Astrocyte (in vitro differentiated cells and primary cell): ENCODE measurements around the gene TULP4. TPM values are rescaled to one million over a fixed set of nuclear protein-coding genes. Genes with fewer than 3 reads are reported as not detected.
"Not testable (repeated sequence)": the region's sequence is repeated elsewhere in the genome, so short reads cannot be mapped to it uniquely, and the experiment has no call there.

Experiments used
- DNase-seq: peaks from one replicate; pipeline ENCODE4 v3.0.0-alpha.2; 2010; ENCODE audit warnings: low read depth
- FAIRE-seq: peaks from 2 replicates; lab custom pipeline; 2011; peaks lifted over from hg19 to GRCh38; lab: Jason Lieb, UNC
- H2AFZ ChIP-seq: 2 replicates; pipeline ENCODE4 v1.6.0; 2012; ENCODE audit warnings: low read depth, low read length, inconsistent platforms
- H3K27ac ChIP-seq: 2 replicates; pipeline ENCODE4 v1.5.1; 2011; ENCODE audit warnings: low read depth, low read length, inconsistent platforms
- H3K27me3 ChIP-seq: 2 replicates; pipeline ENCODE4 v1.6.0; 2011; ENCODE audit warnings: low read length, inconsistent platforms; ENCODE audit not compliant: insufficient read depth
- H3K36me3 ChIP-seq: 2 replicates; pipeline ENCODE4 v1.5.1; 2011; ENCODE audit warnings: low read length, inconsistent platforms; ENCODE audit not compliant: insufficient read depth
- H3K4me1 ChIP-seq: 2 replicates; pipeline ENCODE4 v1.5.1; 2011; ENCODE audit warnings: low read length, inconsistent platforms; ENCODE audit not compliant: insufficient read depth
- H3K4me2 ChIP-seq: 2 replicates; pipeline ENCODE4 v1.6.0; 2012; ENCODE audit warnings: low read length, inconsistent platforms
- H3K4me3 ChIP-seq: 2 replicates; pipeline ENCODE4 v1.5.1; 2011; ENCODE audit warnings: low read depth, mild to moderate bottlenecking, low read length, inconsistent platforms; ENCODE audit not compliant: insufficient read depth
- H3K79me2 ChIP-seq: 2 replicates; pipeline ENCODE4 v1.6.0; 2012; ENCODE audit warnings: mild to moderate bottlenecking, low read length, inconsistent platforms; ENCODE audit not compliant: insufficient read depth
- H3K9ac ChIP-seq: 2 replicates; pipeline ENCODE4 v1.6.0; 2012; ENCODE audit warnings: mild to moderate bottlenecking, low read length, inconsistent platforms
- H3K9me3 ChIP-seq: 2 replicates; pipeline ENCODE4 v1.5.1; 2012; ENCODE audit warnings: low read depth, mild to moderate bottlenecking, low read length, inconsistent platforms; ENCODE audit not compliant: insufficient read depth
- H4K20me1 ChIP-seq: 2 replicates; pipeline ENCODE4 v1.6.0; 2012; ENCODE audit warnings: low read length, inconsistent platforms; ENCODE audit not compliant: insufficient read depth
- H3K27ac Mint-ChIP-seq: one replicate; pipeline ENCODE4 v1.8.0; 2021; ENCODE audit warnings: mild to moderate bottlenecking, mixed read lengths; ENCODE audit not compliant: unreplicated experiment
- H3K27me3 Mint-ChIP-seq: one replicate; pipeline ENCODE4 v1.8.0; 2021; ENCODE audit warnings: low read depth, mixed read lengths; ENCODE audit not compliant: unreplicated experiment
- H3K36me3 Mint-ChIP-seq: one replicate; pipeline ENCODE4 v1.8.0; 2021; ENCODE audit warnings: low read depth, mixed read lengths; ENCODE audit not compliant: unreplicated experiment
- H3K4me1 Mint-ChIP-seq: one replicate; pipeline ENCODE4 v1.8.0; 2021; ENCODE audit warnings: low read depth, mixed read lengths; ENCODE audit not compliant: unreplicated experiment
- H3K4me3 Mint-ChIP-seq: one replicate; pipeline ENCODE4 v1.8.0; 2021; ENCODE audit warnings: mild to moderate bottlenecking, moderate library complexity, mixed read lengths; ENCODE audit not compliant: unreplicated experiment
- H3K9me3 Mint-ChIP-seq: one replicate; pipeline ENCODE4 v1.8.0; 2021; ENCODE audit warnings: mild to moderate bottlenecking, mixed read lengths; ENCODE audit not compliant: unreplicated experiment
- EZH2 ChIP-seq: IDR thresholded peaks from 2 replicates; pipeline ENCODE4 v1.6.1; 2012; ENCODE audit warnings: mild to moderate bottlenecking, low read length, inconsistent platforms; ENCODE audit not compliant: insufficient read depth
- total RNA-seq: library from RNA; stranded (reverse); gene quantifications from 2 replicates; pipeline ENCODE4 v1.2.1, GENCODE V29; 2021
- TF ChIP-seq, protein P1 (sequence below): IDR thresholded peaks from 2 replicates; pipeline ENCODE4 v1.5.1; 2011; ENCODE audit warnings: low read depth, mild to moderate bottlenecking, inconsistent platforms, low read length, moderate library complexity; ENCODE audit not compliant: insufficient read depth

The TULP4 gene
- total RNA-seq, 1 donor from 2014 or later = 91.2 TPM

DNA sequence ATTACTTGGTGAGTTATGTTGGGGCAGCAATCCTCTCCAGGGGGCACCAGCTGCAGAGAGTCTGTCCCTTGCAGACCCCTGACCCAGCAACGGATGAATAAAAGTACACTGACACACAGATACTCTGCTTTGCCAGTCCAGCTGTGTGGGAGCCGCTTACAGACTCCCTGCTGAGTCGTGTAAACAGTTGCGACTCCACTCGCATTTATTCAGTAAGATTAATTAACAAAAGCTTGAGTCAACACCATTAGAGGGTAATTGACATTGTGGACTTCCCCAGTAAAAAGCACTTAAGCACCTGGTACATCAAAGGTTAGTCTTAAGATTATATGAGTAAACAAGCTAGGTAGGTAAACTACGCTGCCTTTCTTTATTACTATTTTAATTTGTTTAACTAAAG is 155.7 kb downstream of the TULP4 start:
- FAIRE-seq (no peak), DNase-seq (no peak)

GRCh38 chr6:158468666-158469065 is 156.4 kb downstream of the TULP4 start:
- no peaks in the 10 kb centered on the region for H3K27me3 Mint-ChIP-seq
- Histone ChIP-seq H3K4me2 (no peak overlapping the region), H3K9me3 (no peaks in the 10 kb centered on the region), H3K9ac (no peak overlapping the region), H3K27me3 (no peaks in the 10 kb centered on the region), H3K79me2 (no peaks in the 10 kb centered on the region), H3K4me3 (no peak overlapping the region), H3K27ac (no peak overlapping the region), H2AFZ (no peak overlapping the region), H3K4me1 (no peaks in the 10 kb centered on the region), H3K36me3 (peaks cover 6% of the 10 kb centered on the region), H4K20me1 (no peaks in the 10 kb centered on the region)
- TF ChIP-seq, protein P1, sequence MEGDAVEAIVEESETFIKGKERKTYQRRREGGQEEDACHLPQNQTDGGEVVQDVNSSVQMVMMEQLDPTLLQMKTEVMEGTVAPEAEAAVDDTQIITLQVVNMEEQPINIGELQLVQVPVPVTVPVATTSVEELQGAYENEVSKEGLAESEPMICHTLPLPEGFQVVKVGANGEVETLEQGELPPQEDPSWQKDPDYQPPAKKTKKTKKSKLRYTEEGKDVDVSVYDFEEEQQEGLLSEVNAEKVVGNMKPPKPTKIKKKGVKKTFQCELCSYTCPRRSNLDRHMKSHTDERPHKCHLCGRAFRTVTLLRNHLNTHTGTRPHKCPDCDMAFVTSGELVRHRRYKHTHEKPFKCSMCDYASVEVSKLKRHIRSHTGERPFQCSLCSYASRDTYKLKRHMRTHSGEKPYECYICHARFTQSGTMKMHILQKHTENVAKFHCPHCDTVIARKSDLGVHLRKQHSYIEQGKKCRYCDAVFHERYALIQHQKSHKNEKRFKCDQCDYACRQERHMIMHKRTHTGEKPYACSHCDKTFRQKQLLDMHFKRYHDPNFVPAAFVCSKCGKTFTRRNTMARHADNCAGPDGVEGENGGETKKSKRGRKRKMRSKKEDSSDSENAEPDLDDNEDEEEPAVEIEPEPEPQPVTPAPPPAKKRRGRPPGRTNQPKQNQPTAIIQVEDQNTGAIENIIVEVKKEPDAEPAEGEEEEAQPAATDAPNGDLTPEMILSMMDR = no peak
- TF ChIP-seq EZH2 = no peak
- no peak for FAIRE-seq
- H3K4me3 Mint-ChIP-seq = no peak overlapping the region
- H3K4me1 Mint-ChIP-seq = no peaks in the 10 kb centered on the region
- DNase-seq = no peak
- no peaks in the 10 kb centered on the region for H3K9me3 Mint-ChIP-seq
- H3K27ac Mint-ChIP-seq = no peak overlapping the region
- H3K36me3 Mint-ChIP-seq = peaks cover 35% of the 10 kb centered on the region

More for the DNA sequence above, 155.7 kb downstream of the TULP4 start:
- Histone ChIP-seq H3K36me3 (peaks cover 6% of the 10 kb centered on the region), H3K4me3 (no peak overlapping the region), H3K9me3 (no peaks in the 10 kb centered on the region), H3K79me2 (no peaks in the 10 kb centered on the region), H4K20me1 (no peaks in the 10 kb centered on the region), H3K27ac (no peak overlapping the region), H2AFZ (no peak overlapping the region), H3K27me3 (no peaks in the 10 kb centered on the region), H3K4me1 (no peaks in the 10 kb centered on the region), H3K9ac (no peak overlapping the region), H3K4me2 (no peak overlapping the region)
- Mint-ChIP-seq H3K27me3 (no peaks in the 10 kb centered on the region), H3K36me3 (peaks cover 42% of the 10 kb centered on the region), H3K27ac (no peak overlapping the region), H3K4me1 (no peaks in the 10 kb centered on the region), H3K9me3 (no peaks in the 10 kb centered on the region), H3K4me3 (no peak overlapping the region)
- no peak for TF ChIP-seq EZH2
- TF ChIP-seq, protein P1 = no peak

- H3K79me2 ChIP-seq, H3K4me3 Mint-ChIP-seq, H3K27ac Mint-ChIP-seq, H3K9ac ChIP-seq, H3K27me3 ChIP-seq, H3K36me3 ChIP-seq, H4K20me1 ChIP-seq, FAIRE-seq, DNase-seq, H3K27ac ChIP-seq, H2AFZ ChIP-seq, H3K27me3 Mint-ChIP-seq, H3K4me1 ChIP-seq, H3K9me3 ChIP-seq, H3K4me3 ChIP-seq, H3K4me2 ChIP-seq, H3K4me1 Mint-ChIP-seq, H3K9me3 Mint-ChIP-seq: not testable (repeated sequence)
- H3K36me3 Mint-ChIP-seq = peaks cover 29% of the 10 kb centered on the region
Measured at GRCh38 chr6:158470023-158470422, 157.8 kb downstream of the TULP4 start.
